Measurements from ENCODE around the gene NIPBL. TPM values are rescaled to one million over a fixed set of nuclear protein-coding genes. Genes with fewer than 3 reads are reported as not detected.

The NIPBL gene
- total and polyA plus RNA-seq, 2 of the 13 experiments (the other 11 are each of a cell fraction or from before 2014, with no cell fraction given): 12.3 to 32.3 TPM

DNA sequence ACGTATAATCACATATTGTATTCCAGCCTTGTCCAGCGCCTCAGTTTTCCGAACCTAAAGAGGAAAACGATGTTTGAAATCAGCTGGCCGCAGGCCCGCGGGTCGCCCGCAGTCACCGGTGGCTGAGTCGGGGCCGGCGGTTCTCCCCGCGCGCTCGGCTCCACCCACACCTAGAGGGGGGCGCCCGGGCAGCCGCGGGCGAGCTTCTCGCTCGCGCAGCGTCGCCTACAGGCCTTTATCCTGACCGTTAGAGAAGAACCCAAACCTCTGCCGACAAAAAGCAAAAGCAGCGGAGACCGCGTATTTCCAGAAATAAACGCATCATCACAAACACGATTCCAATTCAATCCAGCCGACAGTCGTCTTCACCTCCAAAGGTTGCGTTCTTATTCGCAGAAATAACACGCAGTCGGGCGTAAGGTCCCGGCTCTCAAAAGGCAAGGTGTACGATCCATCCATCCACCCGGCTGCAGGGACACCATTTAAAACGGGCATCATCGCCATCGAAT is 725 bp upstream of the NIPBL start (continued):
- TF ChIP-seq STAG1 (CRISPR knock-in tag; IDR thresholded peaks at IDR 0.05) (peak; percentile 33; the same call in 1 of the 2 replicates), ZNF556 (CRISPR knock-in tag; IDR thresholded peaks at IDR 0.05; ENCODE audit: borderline replicate concordance) (peak; percentile 50; the same call in 1 of the 2 replicates), ZNF670 (CRISPR knock-in tag; IDR thresholded peaks at IDR 0.05; ENCODE audit: borderline replicate concordance) (peak; percentile 83), ZSCAN20 (CRISPR knock-in tag; IDR thresholded peaks at IDR 0.05; ENCODE audit: borderline replicate concordance) (peak; percentile 54; the same call in 1 of the 2 replicates), ZNF12 (CRISPR knock-in tag; IDR thresholded peaks at IDR 0.05) (no peak), ZNF557 (CRISPR knock-in tag; IDR thresholded peaks at IDR 0.05) (0 out of 2 replicates have a peak, but pooled peaks have one; percentile 54), ASH2L (IDR thresholded peaks at IDR 0.05; ENCODE audit: insufficient read length, low read depth, low read length) (peak; percentile 60), ZFP90 (CRISPR knock-in tag; IDR thresholded peaks at IDR 0.05; ENCODE audit: borderline replicate concordance) (peak; percentile 51; the same call in 1 of the 2 replicates), ZNF430 (CRISPR knock-in tag; IDR thresholded peaks at IDR 0.05) (peak; percentile 10; the same call in 1 of the 2 replicates), SOX6 (IDR thresholded peaks at IDR 0.05) (no peak), SOX6 (CRISPR knock-in tag; IDR thresholded peaks at IDR 0.05) (0 out of 2 replicates have a peak, but pooled peaks have one; percentile 45), SAP130 (CRISPR knock-in tag; IDR thresholded peaks at IDR 0.05; ENCODE audit: low read depth) (peak; percentile 53), MYC (CRISPR knock-in tag; IDR thresholded peaks at IDR 0.05; ENCODE audit: borderline replicate concordance) (peak; percentile 25; the same call in 1 of the 2 replicates), SATB2 (CRISPR knock-in tag; IDR thresholded peaks at IDR 0.05) (0 out of 2 replicates have a peak, but pooled peaks have one; percentile 72), NFIB (CRISPR knock-in tag; IDR thresholded peaks at IDR 0.05; ENCODE audit: borderline replicate concordance) (no peak), SIN3A (IDR thresholded peaks at IDR 0.05; ENCODE audit: borderline replicate concordance, low read depth, low read length) (peak; percentile 61; the same call in 1 of the 2 replicates), NCOA5 (CRISPR knock-in tag; IDR thresholded peaks at IDR 0.05) (no peak), YEATS4 (CRISPR knock-in tag; IDR thresholded peaks at IDR 0.05; ENCODE audit: borderline replicate concordance) (peak; percentile 47; the same call in 1 of the 2 replicates), ZNF331 (CRISPR knock-in tag; IDR thresholded peaks at IDR 0.05) (peak; percentile 28; the same call in 1 of the 2 replicates), ZBTB3 (CRISPR knock-in tag; IDR thresholded peaks at IDR 0.05; ENCODE audit: borderline replicate concordance, low read depth) (0 out of 2 replicates have a peak, but pooled peaks have one; percentile 31)
- TF ChIP-seq, protein P1, sequence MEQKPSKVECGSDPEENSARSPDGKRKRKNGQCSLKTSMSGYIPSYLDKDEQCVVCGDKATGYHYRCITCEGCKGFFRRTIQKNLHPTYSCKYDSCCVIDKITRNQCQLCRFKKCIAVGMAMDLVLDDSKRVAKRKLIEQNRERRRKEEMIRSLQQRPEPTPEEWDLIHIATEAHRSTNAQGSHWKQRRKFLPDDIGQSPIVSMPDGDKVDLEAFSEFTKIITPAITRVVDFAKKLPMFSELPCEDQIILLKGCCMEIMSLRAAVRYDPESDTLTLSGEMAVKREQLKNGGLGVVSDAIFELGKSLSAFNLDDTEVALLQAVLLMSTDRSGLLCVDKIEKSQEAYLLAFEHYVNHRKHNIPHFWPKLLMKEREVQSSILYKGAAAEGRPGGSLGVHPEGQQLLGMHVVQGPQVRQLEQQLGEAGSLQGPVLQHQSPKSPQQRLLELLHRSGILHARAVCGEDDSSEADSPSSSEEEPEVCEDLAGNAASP (CRISPR knock-in tag; IDR thresholded peaks at IDR 0.05; ENCODE audit: borderline replicate concordance): 0 out of 2 replicates have a peak, but pooled peaks have one; percentile 13
- TF ChIP-seq, protein P2, sequence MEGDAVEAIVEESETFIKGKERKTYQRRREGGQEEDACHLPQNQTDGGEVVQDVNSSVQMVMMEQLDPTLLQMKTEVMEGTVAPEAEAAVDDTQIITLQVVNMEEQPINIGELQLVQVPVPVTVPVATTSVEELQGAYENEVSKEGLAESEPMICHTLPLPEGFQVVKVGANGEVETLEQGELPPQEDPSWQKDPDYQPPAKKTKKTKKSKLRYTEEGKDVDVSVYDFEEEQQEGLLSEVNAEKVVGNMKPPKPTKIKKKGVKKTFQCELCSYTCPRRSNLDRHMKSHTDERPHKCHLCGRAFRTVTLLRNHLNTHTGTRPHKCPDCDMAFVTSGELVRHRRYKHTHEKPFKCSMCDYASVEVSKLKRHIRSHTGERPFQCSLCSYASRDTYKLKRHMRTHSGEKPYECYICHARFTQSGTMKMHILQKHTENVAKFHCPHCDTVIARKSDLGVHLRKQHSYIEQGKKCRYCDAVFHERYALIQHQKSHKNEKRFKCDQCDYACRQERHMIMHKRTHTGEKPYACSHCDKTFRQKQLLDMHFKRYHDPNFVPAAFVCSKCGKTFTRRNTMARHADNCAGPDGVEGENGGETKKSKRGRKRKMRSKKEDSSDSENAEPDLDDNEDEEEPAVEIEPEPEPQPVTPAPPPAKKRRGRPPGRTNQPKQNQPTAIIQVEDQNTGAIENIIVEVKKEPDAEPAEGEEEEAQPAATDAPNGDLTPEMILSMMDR (CRISPR knock-in tag; IDR thresholded peaks at IDR 0.05): peak; percentile 66
- TF ChIP-seq, protein P3, sequence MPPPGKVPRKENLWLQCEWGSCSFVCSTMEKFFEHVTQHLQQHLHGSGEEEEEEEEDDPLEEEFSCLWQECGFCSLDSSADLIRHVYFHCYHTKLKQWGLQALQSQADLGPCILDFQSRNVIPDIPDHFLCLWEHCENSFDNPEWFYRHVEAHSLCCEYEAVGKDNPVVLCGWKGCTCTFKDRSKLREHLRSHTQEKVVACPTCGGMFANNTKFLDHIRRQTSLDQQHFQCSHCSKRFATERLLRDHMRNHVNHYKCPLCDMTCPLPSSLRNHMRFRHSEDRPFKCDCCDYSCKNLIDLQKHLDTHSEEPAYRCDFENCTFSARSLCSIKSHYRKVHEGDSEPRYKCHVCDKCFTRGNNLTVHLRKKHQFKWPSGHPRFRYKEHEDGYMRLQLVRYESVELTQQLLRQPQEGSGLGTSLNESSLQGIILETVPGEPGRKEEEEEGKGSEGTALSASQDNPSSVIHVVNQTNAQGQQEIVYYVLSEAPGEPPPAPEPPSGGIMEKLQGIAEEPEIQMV (CRISPR knock-in tag; IDR thresholded peaks at IDR 0.05; ENCODE audit: low read depth): 0 out of 2 replicates have a peak, but pooled peaks have one; percentile 23
- TF ChIP-seq, protein P4, sequence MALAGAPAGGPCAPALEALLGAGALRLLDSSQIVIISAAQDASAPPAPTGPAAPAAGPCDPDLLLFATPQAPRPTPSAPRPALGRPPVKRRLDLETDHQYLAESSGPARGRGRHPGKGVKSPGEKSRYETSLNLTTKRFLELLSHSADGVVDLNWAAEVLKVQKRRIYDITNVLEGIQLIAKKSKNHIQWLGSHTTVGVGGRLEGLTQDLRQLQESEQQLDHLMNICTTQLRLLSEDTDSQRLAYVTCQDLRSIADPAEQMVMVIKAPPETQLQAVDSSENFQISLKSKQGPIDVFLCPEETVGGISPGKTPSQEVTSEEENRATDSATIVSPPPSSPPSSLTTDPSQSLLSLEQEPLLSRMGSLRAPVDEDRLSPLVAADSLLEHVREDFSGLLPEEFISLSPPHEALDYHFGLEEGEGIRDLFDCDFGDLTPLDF (CRISPR knock-in tag; IDR thresholded peaks at IDR 0.05): peak; percentile 55; the same call in 1 of the 2 replicates

Data from HepG2 (cell line).